ENCODE results near the gene BCR. TPM values are rescaled to one million over a fixed set of nuclear protein-coding genes. Genes with fewer than 3 reads are reported as not detected.

BCR gene
- total and polyA plus RNA-seq, 2 donors (not counting 1 experiment from before 2014, with no cell fraction given) = 30.2 to 46.4 TPM

GRCh38 chr22:23202812-23203451, 22.6 kb downstream of the BCR start:
- Histone ChIP-seq H3K4me2 (replicated peaks; ENCODE audit: low read depth, low read length, poor library complexity, severe bottlenecking) (no peak overlapping the region), H3K36me3 (replicated peaks in 1 of 2; ENCODE audit: control extremely low read depth in 1 of 2, control insufficient read depth in 1 of 2, extremely low read depth in 1 of 2, insufficient read depth in 2 of 2, low read length in 1 of 2) (peaks cover 0 to 6% of the 10 kb centered on the region in 2 experiments), H4K20me1 (ENCODE audit: control insufficient read depth, insufficient read depth, low read length, poor library complexity, severe bottlenecking) (peaks cover 39% of the 10 kb centered on the region), H3K27me3 (replicated peaks in 1 of 4; ENCODE audit: control extremely low read depth in 1 of 4, control insufficient read depth in 3 of 4, insufficient read depth in 4 of 4, low read length in 3 of 4) (no peaks in the 10 kb centered on the region), H3K9me3 (ENCODE audit: control extremely low read depth in 1 of 3, control insufficient read depth in 2 of 3, insufficient read depth in 1 of 3, low read length in 2 of 3) (no peaks in the 10 kb centered on the region), H3K79me2 (ENCODE audit: control insufficient read depth, insufficient read depth, low read length) (peaks cover 45% of the 10 kb centered on the region), H3K4me3 (ENCODE audit: control extremely low read depth in 1 of 5, extremely low read depth in 1 of 5, insufficient read depth in 1 of 5, low read depth in 2 of 5, low read length in 4 of 5) (no peak overlapping the region), H3K27ac (ENCODE audit: low read length in 2 of 2) (no peak overlapping the region), H2AFZ (ENCODE audit: insufficient read depth, low read depth, low read length, poor library complexity, severe bottlenecking) (no peak overlapping the region), H3K9ac (ENCODE audit: low read length) (no peak overlapping the region), H3K4me1 (ENCODE audit: control insufficient read depth in 2 of 2, insufficient read depth in 2 of 2, low read length in 2 of 2) (peaks cover 5 to 9% of the 10 kb centered on the region in 2 donors)
- Mint-ChIP-seq H3K27me3 (no peaks in the 10 kb centered on the region), H3K4me3 (no peak overlapping the region), H3K9me3 (ENCODE audit: insufficient read depth) (no peaks in the 10 kb centered on the region), H3K27ac (no peak overlapping the region), H3K4me1 (peaks cover 27% of the 10 kb centered on the region)
- WGBS (ENCODE audit: insufficient coverage) = 80% methylated on average over 1 of the region's 4 CpGs
- intact Hi-C loops (cut with micrococcal nuclease) = no loop called here
- POLR2A ChIA-PET = no interaction called here
- TF ChIP-seq CTCF (IDR thresholded peaks at IDR 0.05) (no peak), EZH2 (IDR thresholded peaks at IDR 0.05; ENCODE audit: borderline replicate concordance, insufficient read depth, low read depth, low read length, poor library complexity, severe bottlenecking) (no peak)
- CTCF ChIA-PET = no interaction called here
- ATAC-seq (ENCODE audit: low read depth) (no peak), DNase-seq (no peak)

- no peaks in the 10 kb centered on the region for H3K9me3 Mint-ChIP-seq (ENCODE audit: insufficient read depth)
- Histone ChIP-seq H3K9me3 (ENCODE audit: control extremely low read depth in 1 of 3, control insufficient read depth in 2 of 3, insufficient read depth in 1 of 3, low read length in 2 of 3) (no peaks in the 10 kb centered on the region), H3K4me3 (ENCODE audit: control extremely low read depth in 1 of 5, extremely low read depth in 1 of 5, insufficient read depth in 1 of 5, low read depth in 2 of 5, low read length in 4 of 5) (no peak overlapping the region), H3K79me2 (ENCODE audit: control insufficient read depth, insufficient read depth, low read length) (peaks cover 40% of the 10 kb centered on the region), H3K27ac (ENCODE audit: low read length in 2 of 2) (no peak overlapping the region), H3K27me3 (replicated peaks in 1 of 4; ENCODE audit: control extremely low read depth in 1 of 4, control insufficient read depth in 3 of 4, insufficient read depth in 4 of 4, low read length in 3 of 4) (no peaks in the 10 kb centered on the region), H3K36me3 (replicated peaks in 1 of 2; ENCODE audit: control extremely low read depth in 1 of 2, control insufficient read depth in 1 of 2, extremely low read depth in 1 of 2, insufficient read depth in 2 of 2, low read length in 1 of 2) (peaks cover 0 to 6% of the 10 kb centered on the region in 2 experiments), H4K20me1 (ENCODE audit: control insufficient read depth, insufficient read depth, low read length, poor library complexity, severe bottlenecking) (peaks cover 33% of the 10 kb centered on the region), H3K4me1 (ENCODE audit: control insufficient read depth in 2 of 2, insufficient read depth in 2 of 2, low read length in 2 of 2) (peaks cover 12 to 16% of the 10 kb centered on the region in 2 donors), H3K9ac (ENCODE audit: low read length) (no peak overlapping the region), H2AFZ (ENCODE audit: insufficient read depth, low read depth, low read length, poor library complexity, severe bottlenecking) (no peak overlapping the region), H3K4me2 (replicated peaks; ENCODE audit: low read depth, low read length, poor library complexity, severe bottlenecking) (no peak overlapping the region)
- peaks cover 30% of the 10 kb centered on the region for H3K4me1 Mint-ChIP-seq
- H3K4me3 Mint-ChIP-seq = no peak overlapping the region
- intact Hi-C loops (cut with micrococcal nuclease) = no loop called here
- CTCF ChIA-PET = no interaction called here
- POLR2A ChIA-PET = interaction anchor here (1.3 kb wide), 1 partner anchor 16 kb away, joined by 3 read pairs; no protein-coding TSS in a partner anchor
- no peak overlapping the region for H3K27ac Mint-ChIP-seq
- TF ChIP-seq EZH2 (IDR thresholded peaks at IDR 0.05; ENCODE audit: borderline replicate concordance, insufficient read depth, low read depth, low read length, poor library complexity, severe bottlenecking) = no peak
- TF ChIP-seq CTCF (IDR thresholded peaks at IDR 0.05) = no peak
- DNase-seq (no peak), ATAC-seq (ENCODE audit: low read depth) (no peak)
- no peaks in the 10 kb centered on the region for H3K27me3 Mint-ChIP-seq
- 94% methylated on average over 7 of the region's 7 CpGs for WGBS (ENCODE audit: insufficient coverage)
Measured at GRCh38 chr22:23203452-23204124, 23.3 kb downstream of the BCR start.

All from B cell (primary cell).